SK-N-MC (cell line): ENCODE data around the gene ELFN2.
"Not testable (repeated sequence)": the region's sequence is repeated elsewhere in the genome, so short reads cannot be mapped to it uniquely, and the experiment has no call there.

ENCODE experiments used
- DNase-seq: peaks from one replicate; pipeline ENCODE4 v3.0.0-alpha.2; 2011; ENCODE audit warnings: low read depth, low spot score
- H3K27ac ChIP-seq: fragments of 200-600 bp; sonication (generic); 2 replicates; pipeline ENCODE4 v1.5.1; 2016; ENCODE audit warnings: mixed run types
- H3K36me3 ChIP-seq: fragments of 200-600 bp; sonication (generic); 2 replicates; pipeline ENCODE4 v1.6.1; 2017; ENCODE audit warnings: antibody characterized with exemption, low read length, mixed read lengths; ENCODE audit not compliant: insufficient read depth
- H3K4me3 ChIP-seq: fragments of 200-600 bp; sonication (generic); 2 replicates; pipeline ENCODE4 v1.5.1; 2016
- H3K9ac ChIP-seq: fragments of 200-600 bp; sonication (generic); 2 replicates; pipeline ENCODE4 v1.8.0; 2017; ENCODE audit warnings: mixed run types, mixed read lengths; ENCODE audit not compliant: insufficient read length
- H3K9me3 ChIP-seq: fragments of 200-600 bp; sonication (generic); 2 replicates; pipeline ENCODE4 v1.6.1; 2017; ENCODE audit warnings: low read depth, mild to moderate bottlenecking, antibody characterized with exemption, low read length, moderate library complexity, mixed read lengths
- EZH2 ChIP-seq: fragments of 200-600 bp; sonication (generic); IDR thresholded peaks from one replicate; pipeline ENCODE4 v1.6.1; 2017; ENCODE audit warnings: antibody characterized with exemption
- FOXP2 ChIP-seq: optimal IDR thresholded peaks from 2 replicates; pipeline ENCODE3; 2011; ENCODE audit warnings: mild to moderate bottlenecking, moderate library complexity; ENCODE audit not compliant: insufficient read depth; ENCODE audit errors: extremely low read length, control extremely low read depth
- POLR2AphosphoS5 ChIP-seq: IDR thresholded peaks from 2 replicates; pipeline ENCODE4 v1.6.1; 2012; ENCODE audit warnings: mild to moderate bottlenecking, low read depth, low read length, borderline replicate concordance

ELFN2 gene

GRCh38 chr22:37331856-37332536 lies 95.3 kb downstream of the ELFN2 start:
- no peak overlapping the region for H3K9ac ChIP-seq
- no peaks in the 10 kb centered on the region for H3K36me3 ChIP-seq
- H3K27ac ChIP-seq = no peak overlapping the region
- H3K4me3 ChIP-seq = no peak overlapping the region
- no peak for DNase-seq
- no peak for TF ChIP-seq FOXP2
- no peak for TF ChIP-seq POLR2AphosphoS5
- TF ChIP-seq EZH2 = no peak
- H3K9me3 ChIP-seq = no peaks in the 10 kb centered on the region

- no peaks in the 10 kb centered on the region for H3K9me3 ChIP-seq
- no peak overlapping the region for H3K27ac ChIP-seq
- no peak overlapping the region for H3K9ac ChIP-seq
- no peak for TF ChIP-seq FOXP2
- no peak for TF ChIP-seq POLR2AphosphoS5
- TF ChIP-seq EZH2 = no peak
- no peak overlapping the region for H3K4me3 ChIP-seq
- no peaks in the 10 kb centered on the region for H3K36me3 ChIP-seq
- no peak for DNase-seq
Observed at GRCh38 chr22:37331034-37331428, 96.2 kb downstream of the ELFN2 start.

GRCh38 chr22:37330200-37331033 lies 96.9 kb downstream of the ELFN2 start:
- H3K27ac ChIP-seq = no peak overlapping the region
- H3K4me3 ChIP-seq = no peak overlapping the region
- no peaks in the 10 kb centered on the region for H3K36me3 ChIP-seq
- no peak overlapping the region for H3K9ac ChIP-seq
- no peak for TF ChIP-seq POLR2AphosphoS5
- no peak for TF ChIP-seq FOXP2
- no peak for TF ChIP-seq EZH2
- no peaks in the 10 kb centered on the region for H3K9me3 ChIP-seq
- no peak for DNase-seq

DNA sequence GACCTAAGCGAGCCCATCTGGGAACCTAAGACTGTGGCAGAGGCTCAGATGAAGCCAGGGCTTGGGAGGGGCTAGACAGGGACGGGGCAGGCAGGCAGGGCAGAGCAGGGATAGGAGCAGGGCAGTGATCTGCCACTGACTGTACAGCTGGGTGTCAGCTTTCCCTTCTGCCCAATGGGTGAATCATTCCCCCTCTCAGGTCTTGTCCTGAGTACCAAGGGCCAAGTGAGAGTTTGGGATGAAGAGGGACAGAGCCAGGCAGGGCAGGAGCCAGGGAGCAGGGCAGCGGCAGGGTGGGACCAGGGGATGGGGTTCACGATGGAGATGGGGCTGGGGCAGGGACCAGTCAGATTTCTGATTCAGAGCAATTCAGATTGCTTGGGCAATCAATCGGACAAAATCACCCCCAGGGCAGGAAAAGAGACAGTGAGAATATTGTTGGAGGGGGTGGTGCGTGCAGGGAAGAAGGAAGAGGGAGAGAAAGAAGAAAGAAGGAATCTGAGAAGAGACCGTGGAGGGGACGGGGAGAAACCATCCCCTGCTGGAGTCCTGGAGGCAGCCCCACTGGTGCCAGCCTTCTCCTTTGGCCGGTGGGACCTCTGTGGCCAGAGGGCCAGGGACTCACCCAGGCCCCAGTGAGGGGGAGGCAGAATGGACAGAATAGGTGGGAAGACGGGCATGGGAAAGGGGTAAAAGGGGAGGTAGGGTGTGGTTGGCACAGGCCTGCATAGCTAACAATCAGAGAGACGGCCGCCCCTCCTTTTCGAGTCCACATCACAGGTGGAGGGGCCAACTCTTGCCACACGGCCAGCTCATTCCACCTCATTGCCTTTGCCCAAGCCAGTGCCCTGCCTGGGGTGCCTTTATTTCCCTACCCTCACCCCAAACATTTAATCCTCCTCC lies 97.8 kb downstream of the ELFN2 start:
- no peak overlapping the region for H3K9ac ChIP-seq
- H3K9me3 ChIP-seq = no peaks in the 10 kb centered on the region
- no peak overlapping the region for H3K27ac ChIP-seq
- no peak for TF ChIP-seq FOXP2
- no peak overlapping the region for H3K4me3 ChIP-seq
- DNase-seq = no peak
- no peaks in the 10 kb centered on the region for H3K36me3 ChIP-seq

GRCh38 chr22:37328538-37329237 lies 98.6 kb downstream of the ELFN2 start:
- H3K36me3 ChIP-seq, H3K4me3 ChIP-seq, H3K9ac ChIP-seq, H3K9me3 ChIP-seq, DNase-seq, H3K27ac ChIP-seq: not testable (repeated sequence)

DNA sequence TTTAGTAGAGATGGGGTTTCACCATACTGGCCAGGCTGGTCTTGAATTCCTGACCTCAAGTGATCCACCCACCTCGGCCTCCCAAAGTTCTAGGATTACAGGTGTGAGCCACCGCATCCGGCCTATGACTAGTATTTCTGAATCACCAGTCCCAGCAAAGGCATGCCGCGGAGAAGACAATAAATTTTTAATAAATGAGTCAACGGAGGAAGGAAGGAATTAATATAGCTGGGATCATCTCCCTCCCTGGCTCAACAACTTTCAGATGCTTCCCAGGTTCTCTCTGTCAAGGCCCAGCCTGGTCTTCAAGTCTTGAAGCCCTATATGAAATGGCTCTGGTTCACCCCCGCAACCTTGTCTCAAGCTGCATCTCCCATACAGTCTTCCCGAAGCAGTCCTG lies 99.3 kb downstream of the ELFN2 start:
- no peak for DNase-seq
- no peak overlapping the region for H3K4me3 ChIP-seq
- no peak overlapping the region for H3K9ac ChIP-seq
- H3K9me3 ChIP-seq = no peaks in the 10 kb centered on the region
- no peaks in the 10 kb centered on the region for H3K36me3 ChIP-seq
- no peak overlapping the region for H3K27ac ChIP-seq
- TF ChIP-seq EZH2 (no peak), POLR2AphosphoS5 (no peak), FOXP2 (no peak)

GRCh38 chr22:37326726-37327125 lies 100.6 kb downstream of the ELFN2 start:
- Histone ChIP-seq H3K36me3 (no peaks in the 10 kb centered on the region), H3K9ac (no peak overlapping the region), H3K27ac (no peak overlapping the region), H3K9me3 (no peaks in the 10 kb centered on the region), H3K4me3 (no peak overlapping the region)
- no peak for TF ChIP-seq POLR2AphosphoS5
- TF ChIP-seq EZH2 = no peak
- TF ChIP-seq FOXP2 = no peak
- no peak for DNase-seq

- no peaks in the 10 kb centered on the region for H3K36me3 ChIP-seq
- no peak overlapping the region for H3K4me3 ChIP-seq
- H3K9me3 ChIP-seq = no peaks in the 10 kb centered on the region
- TF ChIP-seq EZH2 (no peak), FOXP2 (no peak), POLR2AphosphoS5 (no peak)
- no peak overlapping the region for H3K27ac ChIP-seq
- no peak overlapping the region for H3K9ac ChIP-seq
- DNase-seq = no peak
Observed at GRCh38 chr22:37325039-37325395, 102.3 kb downstream of the ELFN2 start.
